Neuronal stem cell (in vitro differentiated cells): ENCODE data around the gene NALCN.

Experiments used
- DNase-seq: peaks from one replicate; pipeline ENCODE4 v3.0.0-alpha.2; 2013; ENCODE audit warnings: low spot score
- H2AFZ ChIP-seq: one replicate; pipeline ENCODE4 v1.6.1; 2013; ENCODE audit warnings: mild to moderate bottlenecking, low read length, inconsistent platforms
- H2AK5ac ChIP-seq: 2 replicates; pipeline ENCODE4 v1.6.1; 2013; ENCODE audit warnings: low read depth, mild to moderate bottlenecking, inconsistent platforms, low read length, moderate library complexity, mixed read lengths
- H2BK120ac ChIP-seq: 2 replicates; pipeline ENCODE4 v1.6.1; 2013; ENCODE audit warnings: low read depth, mild to moderate bottlenecking, inconsistent platforms, low read length, moderate library complexity, mixed read lengths
- H2BK12ac ChIP-seq: one replicate; pipeline ENCODE4 v1.6.1; 2013; ENCODE audit warnings: low read length, inconsistent platforms
- H2BK15ac ChIP-seq: 2 replicates; pipeline ENCODE4 v1.6.1; 2013; ENCODE audit warnings: mild to moderate bottlenecking, low read length, inconsistent platforms, mixed read lengths
- H2BK5ac ChIP-seq: one replicate; pipeline ENCODE4 v1.6.1; 2013; ENCODE audit warnings: inconsistent platforms, mild to moderate bottlenecking, low read length, moderate library complexity
- H3K14ac ChIP-seq: one replicate; pipeline ENCODE4 v1.6.1; 2013; ENCODE audit warnings: low read length, inconsistent platforms
- H3K18ac ChIP-seq: 2 replicates; pipeline ENCODE4 v1.6.1; 2013; ENCODE audit warnings: low read length, inconsistent platforms
- H3K23ac ChIP-seq: 2 replicates; pipeline ENCODE4 v1.6.1; 2013; ENCODE audit warnings: low read depth, mild to moderate bottlenecking, mixed read lengths, low read length, inconsistent platforms; ENCODE audit not compliant: poor library complexity
- H3K27ac ChIP-seq: replicated peaks from 3 replicates; pipeline ENCODE4 v1.5.1; 2013; ENCODE audit warnings: low read length, inconsistent platforms
- H3K27me3 ChIP-seq, 3 experiments: 2 replicates each; pipeline ENCODE4 v1.6.1; 2013; ENCODE audit warnings: low read length in 3 of 3, mild to moderate bottlenecking in 2 of 3, inconsistent platforms in 1 of 3, low read depth in 1 of 3, mixed read lengths in 1 of 3, moderate library complexity in 1 of 3; ENCODE audit not compliant: control insufficient read depth in 3 of 3, insufficient read depth in 3 of 3
- H3K36me3 ChIP-seq, 2 donors: replicated peaks in 1 of 2; 2 replicates each; pipeline ENCODE4 v1.6.1; 2013; ENCODE audit warnings: low read length in 2 of 2; ENCODE audit not compliant: control insufficient read depth in 2 of 2, insufficient read depth in 2 of 2
- H3K4ac ChIP-seq: 2 replicates; pipeline ENCODE4 v1.6.1; 2013; ENCODE audit warnings: inconsistent platforms, mild to moderate bottlenecking, low read length, moderate library complexity
- H3K4me1 ChIP-seq, 2 donors: 1 replicate in 1 of 2; 2 replicates in 1 of 2; pipeline ENCODE4 v1.6.1; 2013; ENCODE audit warnings: low read length in 2 of 2, low read depth in 1 of 2; ENCODE audit not compliant: control insufficient read depth in 2 of 2, insufficient read depth in 1 of 2
- H3K4me2 ChIP-seq: one replicate; pipeline ENCODE4 v1.6.1; 2013; ENCODE audit warnings: mild to moderate bottlenecking, low read length, inconsistent platforms; ENCODE audit not compliant: insufficient read depth, poor library complexity, severe bottlenecking
- H3K4me3 ChIP-seq, 2 donors: 2 replicates each; pipeline ENCODE4 v1.5.1; 2013; ENCODE audit warnings: low read length in 2 of 2, mild to moderate bottlenecking in 2 of 2, inconsistent platforms in 1 of 2, moderate library complexity in 1 of 2
- H3K79me1 ChIP-seq: one replicate; pipeline ENCODE4 v1.6.1; 2013; ENCODE audit warnings: low read depth, mild to moderate bottlenecking, inconsistent platforms, low read length, moderate library complexity
- H3K9ac ChIP-seq: one replicate; pipeline ENCODE4 v1.6.1; 2013; ENCODE audit warnings: mild to moderate bottlenecking, low read depth, low read length, inconsistent platforms; ENCODE audit not compliant: poor library complexity
- H3K9me3 ChIP-seq, 2 donors: replicated peaks in 1 of 2; 2 replicates each; pipeline versions ENCODE3 to v1.6.1; 2013; ENCODE audit warnings: low read length in 2 of 2, mild to moderate bottlenecking in 2 of 2, inconsistent platforms in 1 of 2, low read depth in 1 of 2, mixed read lengths in 1 of 2, moderate library complexity in 1 of 2; ENCODE audit not compliant: control insufficient read depth in 2 of 2, insufficient read depth in 1 of 2
- H4K8ac ChIP-seq: one replicate; pipeline ENCODE4 v1.6.1; 2013; ENCODE audit warnings: low read depth, mild to moderate bottlenecking, inconsistent platforms, low read length, moderate library complexity
- H4K91ac ChIP-seq: one replicate; pipeline ENCODE4 v1.6.1; 2013; ENCODE audit warnings: low read length, low read depth, mild to moderate bottlenecking, inconsistent platforms; ENCODE audit not compliant: poor library complexity
- WGBS, 2 donors: extraction: QIAGEN DNeasy Blood & Tissue Kit; methylation state at CpG; one replicate each; pipeline ENCODE4 v1.1.7; 2013; ENCODE audit warnings: missing lambda C conversion rate in 2 of 2, mixed read lengths in 1 of 2; ENCODE audit not compliant: insufficient read length in 2 of 2, insufficient replicate concordance in 1 of 2; ENCODE audit errors: extremely low coverage in 2 of 2; 5-methylcytosine and 5-hydroxymethylcytosine counted together

Gene NALCN

DNA sequence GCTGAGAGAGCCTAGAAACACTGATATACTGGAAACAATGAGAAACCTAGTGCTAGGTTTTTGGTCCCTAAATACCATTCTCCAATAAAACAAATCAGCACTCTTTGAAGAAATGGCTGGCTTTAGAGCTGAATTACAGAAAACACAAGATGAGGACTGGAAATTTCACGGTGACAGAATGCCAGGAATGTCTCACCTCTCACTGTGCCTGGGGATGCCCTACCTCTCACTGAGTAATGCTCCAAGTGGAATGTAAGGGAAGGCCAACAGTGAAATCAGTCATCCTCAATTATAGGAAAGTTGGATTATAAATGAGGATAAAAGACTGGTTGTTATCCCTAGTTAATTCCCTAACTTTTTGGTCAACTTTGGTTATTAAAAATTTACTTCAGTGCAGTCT lies 259.0 kb downstream of the NALCN start:
- WGBS, 2 donors, result no CpG with 5 or more reads among the region's 1 CpG
- Histone ChIP-seq H3K27me3 (no peaks in the 10 kb centered on the region), H3K4me1 (no peaks in the 10 kb centered on the region), H3K79me1 (no peaks in the 10 kb centered on the region), H2BK15ac (no peak overlapping the region), H2BK5ac (no peak overlapping the region), H2AFZ (no peak overlapping the region), H3K4me3 (no peak overlapping the region), H3K23ac (no peak overlapping the region), H2AK5ac (no peak overlapping the region), H4K91ac (no peak overlapping the region), H3K14ac (no peak overlapping the region), H3K9ac (no peak overlapping the region), H2BK120ac (no peak overlapping the region), H3K4me2 (no peak overlapping the region), H3K27ac (no peak overlapping the region), H3K18ac (no peak overlapping the region), H3K4ac (no peak overlapping the region), H3K9me3 (no peaks in the 10 kb centered on the region), H3K36me3 (no peaks in the 10 kb centered on the region), H4K8ac (no peak overlapping the region), H2BK12ac (no peak overlapping the region)
- no peak for DNase-seq

DNA sequence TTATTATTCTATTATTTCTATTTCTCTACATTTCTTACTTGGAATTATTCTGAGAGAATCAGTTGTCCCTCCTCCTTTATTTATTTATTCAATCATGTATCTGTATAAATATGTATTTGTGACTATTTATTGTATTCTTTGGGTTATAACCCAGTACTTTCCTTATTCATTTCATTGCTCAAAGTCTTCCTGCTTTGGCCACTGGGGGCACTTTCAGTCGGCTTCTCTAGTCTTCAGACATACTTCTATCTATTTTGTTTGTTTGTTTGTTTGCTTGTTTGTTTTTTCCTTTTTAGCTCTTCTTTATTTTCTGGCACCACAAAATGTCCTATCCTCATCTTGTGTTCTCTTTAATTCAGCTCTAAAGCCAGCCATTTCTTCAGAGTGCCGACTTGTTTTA lies 260.4 kb downstream of the NALCN start:
- H3K4me1 ChIP-seq, result no peaks in the 10 kb centered on the region
- H3K9me3 ChIP-seq, result no peaks in the 10 kb centered on the region
- DNase-seq, result no peak
- no peak overlapping the region for H2BK120ac ChIP-seq
- no peak overlapping the region for H3K4ac ChIP-seq
- H2AFZ ChIP-seq, result no peak overlapping the region
- H3K4me2 ChIP-seq, result no peak overlapping the region
- no CpG with 5 or more reads among the region's 2 CpGs for WGBS, 2 donors
- no peak overlapping the region for H3K4me3 ChIP-seq
- no peaks in the 10 kb centered on the region for H3K36me3 ChIP-seq
- H2BK12ac ChIP-seq, result no peak overlapping the region
- no peak overlapping the region for H4K8ac ChIP-seq
- H2AK5ac ChIP-seq, result no peak overlapping the region
- H3K23ac ChIP-seq, result no peak overlapping the region
- no peak overlapping the region for H2BK15ac ChIP-seq
- H3K27ac ChIP-seq, result no peak overlapping the region
- H3K79me1 ChIP-seq, result no peaks in the 10 kb centered on the region
- H3K27me3 ChIP-seq, result no peaks in the 10 kb centered on the region
- no peak overlapping the region for H3K14ac ChIP-seq
- no peak overlapping the region for H4K91ac ChIP-seq
- H3K18ac ChIP-seq, result no peak overlapping the region
- H2BK5ac ChIP-seq, result no peak overlapping the region
- no peak overlapping the region for H3K9ac ChIP-seq

DNA sequence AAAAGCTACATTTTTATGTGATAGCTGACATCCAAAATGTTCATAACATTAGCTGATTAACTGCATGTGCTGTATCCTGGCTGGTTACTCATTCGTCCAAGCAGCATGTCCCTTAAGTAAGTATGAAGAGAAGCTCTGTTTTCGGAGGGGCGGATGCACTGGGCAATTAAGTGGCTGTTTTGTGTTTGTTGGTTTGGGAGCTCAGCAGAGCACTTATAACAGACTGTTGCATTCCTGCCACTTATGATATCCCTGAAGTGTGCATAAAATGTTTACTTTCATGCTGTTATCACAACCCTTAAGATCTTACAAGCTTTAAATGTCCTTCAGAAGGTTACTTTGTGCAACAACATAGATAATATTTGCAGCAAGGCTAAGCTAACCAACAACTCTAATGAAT lies 264.1 kb downstream of the NALCN start:
- Histone ChIP-seq H2AFZ (no peak overlapping the region), H3K4me3 (no peak overlapping the region), H4K91ac (no peak overlapping the region)

DNA sequence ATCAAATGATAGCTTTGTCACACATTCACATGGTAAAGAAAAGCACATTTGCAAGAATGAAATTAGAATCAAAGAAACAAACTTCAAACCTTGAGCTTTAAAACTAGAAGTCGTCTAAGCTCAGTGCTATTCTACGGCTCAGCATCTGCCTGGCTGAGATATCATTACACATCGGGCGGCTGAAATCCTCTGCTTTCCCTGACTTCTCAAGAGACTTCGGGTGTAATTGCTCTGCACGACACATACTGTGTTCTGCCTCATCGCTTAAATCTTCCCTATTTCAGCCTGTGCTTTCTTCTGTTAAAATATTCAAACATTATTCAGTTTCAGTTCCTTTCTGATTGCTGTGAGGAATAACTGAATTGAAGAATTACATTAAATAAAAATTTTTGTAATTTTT lies 265.3 kb downstream of the NALCN start:
- DNase-seq, result no peak
- Histone ChIP-seq H2BK15ac (no peak overlapping the region), H2AFZ (peak overlapping the region; percentile 68), H3K14ac (no peak overlapping the region), H3K27ac (no peak overlapping the region), H3K9me3 (no peaks in the 10 kb centered on the region), H3K79me1 (no peaks in the 10 kb centered on the region), H4K91ac (no peak overlapping the region), H4K8ac (no peak overlapping the region), H3K4me1 (no peaks in the 10 kb centered on the region), H3K4me3 (no peak overlapping the region), H3K9ac (no peak overlapping the region), H2BK120ac (no peak overlapping the region), H3K4ac (no peak overlapping the region), H2AK5ac (no peak overlapping the region), H2BK5ac (no peak overlapping the region), H2BK12ac (no peak overlapping the region), H3K18ac (no peak overlapping the region), H3K23ac (no peak overlapping the region), H3K4me2 (no peak overlapping the region), H3K27me3 (no peaks in the 10 kb centered on the region), H3K36me3 (no peaks in the 10 kb centered on the region)
- WGBS, 2 donors, result no CpG with 5 or more reads among the region's 7 CpGs

More for the DNA sequence above, 264.1 kb downstream of the NALCN start:
- no peak overlapping the region for H3K18ac ChIP-seq
- no peaks in the 10 kb centered on the region for H3K4me1 ChIP-seq
- no peak overlapping the region for H2AK5ac ChIP-seq
- H4K8ac ChIP-seq, result no peak overlapping the region
- no peak overlapping the region for H3K14ac ChIP-seq
- no peaks in the 10 kb centered on the region for H3K36me3 ChIP-seq
- no peak overlapping the region for H3K27ac ChIP-seq
- H2BK15ac ChIP-seq, result no peak overlapping the region
- no peaks in the 10 kb centered on the region for H3K79me1 ChIP-seq
- no peaks in the 10 kb centered on the region for H3K27me3 ChIP-seq
- H3K4ac ChIP-seq, result no peak overlapping the region
- no peak overlapping the region for H3K23ac ChIP-seq
- no peak overlapping the region for H2BK120ac ChIP-seq
- H3K4me2 ChIP-seq, result no peak overlapping the region
- H3K9me3 ChIP-seq, result no peaks in the 10 kb centered on the region
- no peak overlapping the region for H2BK12ac ChIP-seq
- DNase-seq, result no peak
- no peak overlapping the region for H3K9ac ChIP-seq
- no CpG with 5 or more reads among the region's 3 CpGs for WGBS, 2 donors
- H2BK5ac ChIP-seq, result no peak overlapping the region
